K562 (cell line): Measurements from ENCODE around the gene RALGAPA2. TPM values are rescaled to one million over a fixed set of nuclear protein-coding genes. Genes with fewer than 3 reads are reported as not detected.

Experiments used
- ATAC-seq: fragments of 200-7000 bp; cut with Tn5 transposase; 3 replicates; pipeline ENCODE4 v1.9.1; 2020; ENCODE audit warnings: moderate library complexity
- BruUV-seq: library from RNA; stranded (reverse); fragments of 400-500 nt; replicated peaks from 2 replicates; lab custom pipeline; 2021; lab: Mats Ljungman, UMichigan
- CTCF ChIA-PET: fragments of 300-600 bp; formaldehyde crosslinking; extraction: SDS; loops from one replicate; lab custom pipeline; 2021; ENCODE audit warnings: low intra/inter-chr PET ratio; lab: Yijun Ruan, JAX
- POLR2A ChIA-PET: fragments of 300-600, 350-650 bp; sonication (Branson Sonifier 250); formaldehyde crosslinking; extraction: SDS; loops from one replicate; lab custom pipeline; 2021; ENCODE audit warnings: antibody characterized with exemption, inconsistent platforms; lab: Yijun Ruan, JAX
- DNase-seq, 4 experiments: peaks; one replicate each; pipeline versions ENCODE4 v3.0.0 to v3.0.0-alpha.2; 2011 to 2018; ENCODE audit warnings: low spot score in 3 of 4, mixed read lengths in 3 of 4; ENCODE audit errors: extremely low read depth in 1 of 4
- FAIRE-seq: peaks from 2 replicates; lab custom pipeline; 2011; peaks lifted over from hg19 to GRCh38; lab: Jason Lieb, UNC
- H2AFZ ChIP-seq: 2 replicates; pipeline ENCODE4 v1.6.0; 2011; ENCODE audit warnings: low read depth, low read length, control low read depth, inconsistent platforms
- H3K27ac ChIP-seq: fragments of 200-600 bp; 3 replicates; pipeline ENCODE4 v1.8.0; 2011; ENCODE audit warnings: low read depth, mild to moderate bottlenecking, control low read depth, inconsistent platforms, low read length, moderate library complexity, mixed read lengths; ENCODE audit errors: extremely low read depth
- H3K27me3 ChIP-seq, 2 experiments: fragments of 300-600 bp in 1 of 2; 2 replicates in 1 of 2; 3 replicates in 1 of 2; pipeline versions ENCODE4 v1.6.0 to v1.8.0; 2011; ENCODE audit warnings: inconsistent platforms in 2 of 2, low read length in 2 of 2, mild to moderate bottlenecking in 1 of 2, mixed read lengths in 1 of 2, moderate library complexity in 1 of 2; ENCODE audit not compliant: control insufficient read depth in 2 of 2, insufficient read depth in 2 of 2
- H3K36me3 ChIP-seq: fragments of 300-600 bp; 3 replicates; pipeline ENCODE4 v1.8.0; 2011; ENCODE audit warnings: mild to moderate bottlenecking, low read length, inconsistent platforms; ENCODE audit not compliant: control insufficient read depth, insufficient read depth
- H3K4me1 ChIP-seq, 2 experiments: fragments of 200-600 bp in 1 of 2; replicated peaks in 1 of 2; 2 replicates in 1 of 2; 3 replicates in 1 of 2; pipeline versions ENCODE4 v1.5.1 to v1.8.0; 2011; ENCODE audit warnings: inconsistent platforms in 2 of 2, low read length in 2 of 2, mild to moderate bottlenecking in 1 of 2, mixed read lengths in 1 of 2, moderate library complexity in 1 of 2; ENCODE audit not compliant: control insufficient read depth in 2 of 2, insufficient read depth in 2 of 2
- H3K4me2 ChIP-seq: 2 replicates; pipeline ENCODE4 v1.6.1; 2011; ENCODE audit warnings: low read length, control low read depth, inconsistent platforms, mixed read lengths; ENCODE audit not compliant: insufficient read depth
- H3K4me3 ChIP-seq: fragments of 200-600 bp; sonication (generic), shearing (Covaris generic); 2 replicates; pipeline ENCODE4 v1.5.1; 2016; ENCODE audit warnings: control low read depth, inconsistent platforms
- H3K79me2 ChIP-seq: fragments of 200-600 bp; 3 replicates; pipeline ENCODE4 v1.8.0; 2011; ENCODE audit warnings: low read length, inconsistent platforms; ENCODE audit not compliant: control insufficient read depth, insufficient read depth
- H3K9ac ChIP-seq, 2 experiments: 2 replicates each; pipeline versions ENCODE4 v1.6.0 to v1.6.1; 2011; ENCODE audit warnings: low read depth in 2 of 2, low read length in 2 of 2, control low read depth in 1 of 2, inconsistent platforms in 1 of 2, mild to moderate bottlenecking in 1 of 2, mixed read lengths in 1 of 2; ENCODE audit not compliant: insufficient read depth in 1 of 2
- H3K9me1 ChIP-seq: one replicate; pipeline ENCODE4 v1.6.0; 2011; ENCODE audit warnings: inconsistent platforms, mild to moderate bottlenecking, low read length, moderate library complexity; ENCODE audit not compliant: control insufficient read depth, insufficient read depth
- H3K9me3 ChIP-seq: replicated peaks from 2 replicates; pipeline ENCODE4 v1.5.1; 2011; ENCODE audit warnings: low read depth, low read length, inconsistent platforms; ENCODE audit not compliant: control insufficient read depth, insufficient read depth
- H4K20me1 ChIP-seq: replicated peaks from 2 replicates; pipeline ENCODE4 v1.6.1; 2011; ENCODE audit warnings: low read length, inconsistent platforms, mixed read lengths; ENCODE audit not compliant: control insufficient read depth, insufficient read depth
- BCOR ChIP-seq: fragments of 450-650 bp; IDR thresholded peaks from 2 replicates; pipeline ENCODE4 v1.6.1; 2016
- CAMTA2 ChIP-seq: fragments of 250-450 bp; sonication (Bioruptor Pico); conservative IDR thresholded peaks from 2 replicates; pipeline ENCODE4 v1.5.1; 2022
- CBFA2T3 ChIP-seq: fragments of 450-650 bp; IDR thresholded peaks from 2 replicates; pipeline ENCODE4 v1.6.1; 2017
- CREBBP ChIP-seq: IDR thresholded peaks from one replicate; pipeline ENCODE4 v1.6.1; 2012; ENCODE audit warnings: low read depth, mild to moderate bottlenecking, control low read depth, inconsistent platforms, low read length
- JUNB ChIP-seq: fragments of 450-650 bp; formaldehyde crosslinking; conservative IDR thresholded peaks from 2 replicates; pipeline ENCODE4 v1.4.0; 2020; ENCODE audit warnings: mild to moderate bottlenecking
- NR2C1 ChIP-seq, 2 experiments: fragments of 450-650 bp; IDR thresholded peaks; 2 replicates each; pipeline ENCODE4 v1.6.1; 2017; ENCODE audit warnings: mild to moderate bottlenecking in 2 of 2, antibody characterized with exemption in 1 of 2, inconsistent platforms in 1 of 2, missing compliant biosample characterization in 1 of 2, missing genetic modification characterization in 1 of 2
- PHF20 ChIP-seq: fragments of 450-650 bp; IDR thresholded peaks from 2 replicates; pipeline ENCODE4 v1.6.1; 2018; ENCODE audit not compliant: partially characterized antibody
- TRIM24 ChIP-seq, 2 experiments: fragments of 450-650 bp; IDR thresholded peaks; 2 replicates each; pipeline ENCODE4 v1.6.1; 2016
- ZNF12 ChIP-seq: sonication (generic); formaldehyde crosslinking; IDR thresholded peaks from 2 replicates; pipeline ENCODE4 v1.4.0; 2020; ENCODE audit warnings: mild to moderate bottlenecking, missing genetic modification reagents
- ZNF316 ChIP-seq: fragments of 450-650 bp; IDR thresholded peaks from 2 replicates; pipeline ENCODE4 v1.6.1; 2016
- ZNF408 ChIP-seq: fragments of 250-450 bp; sonication (Bioruptor Pico); IDR thresholded peaks from 2 replicates; pipeline ENCODE4 v1.4.0; 2020; ENCODE audit warnings: low read depth, mild to moderate bottlenecking, moderate library complexity
- ZNF785 ChIP-seq: fragments of 250-450 bp; sonication (Bioruptor Pico); IDR thresholded peaks from 2 replicates; pipeline ENCODE4 v1.4.0; 2020; ENCODE audit warnings: mild to moderate bottlenecking
- WGBS: fragments of 100-300 bp; shearing (Covaris generic); methylation state at CpG from one replicate; pipeline ENCODE4 v1.1.6; 2016; ENCODE audit warnings: low coverage, mixed read lengths; ENCODE audit not compliant: insufficient coverage; ENCODE audit errors: missing lambda C conversion rate; 5-methylcytosine and 5-hydroxymethylcytosine counted together
- in situ Hi-C: fragments of 300-500 bp; cut with MboI; formaldehyde crosslinking; loops from 4 replicates; pipeline ENCODE4 v1.15.0; 2018; ENCODE audit warnings: inconsistent platforms, mixed read lengths
- intact Hi-C: fragments of 100-400 bp; cut with micrococcal nuclease; formaldehyde crosslinking; loops from 2 replicates; pipeline ENCODE4 v1.14.2; 2022
- polyA plus RNA-seq, 8 experiments: library from polyadenylated mRNA; depleted of rRNA in 4 of 8; stranded (reverse) in 5 of 8; unstranded in 3 of 8; fragments of >200 nt; fragmentation: Nextera tagmentation in 2 of 8; fragmentation: Illumina TruSeq in 1 of 8; extraction: Ambion mirVana in 2 of 8; extraction: Trizol in 1 of 8; gene quantifications; 2 replicates each; pipeline versions ENCODE4 v1.2.1 to v1.2.3, GENCODE V29; 2011 to 2014; ENCODE audit warnings: inconsistent platforms in 1 of 8, missing spikeins in 1 of 8
- total RNA-seq, 7 experiments: library from RNA; depleted of rRNA in 6 of 7; stranded (reverse); fragments of >200 nt in 6 of 7; fragmentation: Illumina TruSeq in 2 of 7; extraction: Trizol in 2 of 7; gene quantifications; 2 replicates each; pipeline versions ENCODE4 v1.2.1 to v1.2.3, GENCODE V29; 2011 to 2021; ENCODE audit warnings: low replicate concordance in 1 of 7
- TF ChIP-seq, protein P1 (sequence below): sonication (generic); formaldehyde crosslinking; IDR thresholded peaks from 2 replicates; pipeline ENCODE4 v1.9.0; 2022; ENCODE audit warnings: mild to moderate bottlenecking, missing genetic modification reagents

The RALGAPA2 gene
- total and polyA plus RNA-seq, 9 of the 15 experiments (the other 6 are each of a cell fraction or from before 2014, with no cell fraction given): 0.35 to 2.7 (median 1.4) TPM

DNA sequence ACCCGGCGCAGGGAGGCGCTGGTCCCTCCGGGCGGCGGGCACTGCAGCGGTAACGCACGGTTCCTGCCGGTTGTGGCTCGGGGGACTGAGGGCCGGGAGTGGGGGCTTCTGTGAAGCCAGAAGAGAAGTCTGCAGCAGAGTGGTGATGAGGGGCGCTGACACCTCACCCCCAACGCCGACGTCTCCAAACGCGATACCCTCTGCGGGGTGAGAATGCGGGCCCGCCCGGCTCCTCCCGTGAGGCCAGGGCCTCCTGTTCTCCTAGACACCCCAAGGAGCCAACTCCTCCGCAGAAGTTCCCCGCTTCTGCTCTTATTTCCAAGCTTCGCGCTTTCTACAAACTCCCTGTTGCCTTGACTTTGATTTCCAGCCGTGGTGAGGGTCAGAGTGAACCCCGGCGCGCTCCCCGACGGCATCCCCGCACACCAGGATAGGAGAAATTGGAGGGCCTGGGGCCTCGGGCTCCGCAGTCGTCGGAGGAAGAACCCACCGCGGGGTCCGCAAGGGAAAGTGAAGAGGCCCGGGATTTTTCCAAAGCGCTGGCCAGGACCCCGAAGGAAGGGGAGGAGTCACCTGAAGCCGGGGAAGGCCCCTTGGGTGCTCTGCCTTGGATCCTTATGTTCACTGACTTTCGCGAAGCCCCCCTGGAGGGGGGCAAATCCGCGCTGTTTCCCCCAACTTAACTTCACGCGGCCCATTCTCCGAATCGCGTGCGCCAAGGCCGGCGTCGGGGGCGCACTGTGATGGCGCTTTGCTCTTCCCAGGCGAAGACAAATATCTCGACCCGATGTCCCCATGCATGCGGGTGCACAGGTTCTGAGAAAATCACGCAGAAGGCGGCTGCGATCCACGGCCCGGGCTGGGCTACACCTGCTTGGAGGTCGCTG, 347.6 kb downstream of the RALGAPA2 start (continued):
- TF ChIP-seq, protein P1, sequence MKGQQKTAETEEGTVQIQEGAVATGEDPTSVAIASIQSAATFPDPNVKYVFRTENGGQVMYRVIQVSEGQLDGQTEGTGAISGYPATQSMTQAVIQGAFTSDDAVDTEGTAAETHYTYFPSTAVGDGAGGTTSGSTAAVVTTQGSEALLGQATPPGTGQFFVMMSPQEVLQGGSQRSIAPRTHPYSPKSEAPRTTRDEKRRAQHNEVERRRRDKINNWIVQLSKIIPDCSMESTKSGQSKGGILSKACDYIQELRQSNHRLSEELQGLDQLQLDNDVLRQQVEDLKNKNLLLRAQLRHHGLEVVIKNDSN (CRISPR knock-in tag): no peak
- TF ChIP-seq ZNF316 (no peak), NR2C1 (IDR thresholded peaks at IDR 0.05) (no peak), NR2C1 (tag; IDR thresholded peaks at IDR 0.05) (no peak), TRIM24 (IDR thresholded peaks at IDR 0.05) (no peak), PHF20 (no peak), ZNF408 (CRISPR knock-in tag) (no peak), CREBBP (no peak)

DNA sequence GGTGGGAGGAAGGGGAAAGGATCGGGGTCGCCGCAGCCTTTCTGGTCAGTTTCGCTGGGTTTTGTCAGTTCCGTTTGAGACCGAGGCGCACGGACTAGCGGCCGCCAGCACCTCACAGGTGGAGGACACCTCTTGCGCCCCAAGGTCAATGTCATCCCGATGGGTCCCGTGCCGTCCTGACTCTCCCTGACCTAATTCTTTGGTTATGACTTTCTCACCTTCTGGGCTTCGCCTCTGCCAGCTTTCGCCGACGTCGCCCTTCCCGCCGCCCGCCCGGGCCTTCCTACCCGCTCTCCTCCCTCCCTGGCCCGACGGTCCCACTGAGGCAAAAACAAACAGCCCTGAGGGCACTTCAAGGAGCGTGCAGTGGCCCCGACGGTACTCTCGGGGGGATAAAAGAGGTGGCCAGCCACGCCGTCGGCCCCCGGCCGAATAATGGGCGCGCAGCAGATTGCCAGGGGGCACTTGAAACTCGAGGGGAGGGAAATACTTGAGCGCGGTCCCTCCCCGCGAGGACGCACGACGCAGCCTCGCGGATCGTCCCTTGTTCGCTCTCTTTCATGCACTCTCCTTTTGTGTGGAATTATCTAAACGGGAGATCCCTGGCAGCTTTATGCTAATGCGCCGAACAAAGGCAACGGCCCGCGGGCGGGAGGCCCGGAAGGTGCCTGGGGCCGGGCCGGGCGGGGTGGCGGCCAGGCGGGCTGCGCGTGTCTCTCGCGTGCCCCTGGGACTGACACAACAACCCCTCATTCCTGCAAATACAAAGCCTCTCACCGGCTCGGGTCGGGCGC, 348.4 kb downstream of the RALGAPA2 start:
- Histone ChIP-seq H3K4me1 (no peaks in the 10 kb centered on the region; a peak in 1 of 5 replicates), H3K4me2 (no peak overlapping the region), H3K9me3 (no peaks in the 10 kb centered on the region), H2AFZ (no peak overlapping the region), H3K9ac (no peak overlapping the region), H3K9me1 (no peaks in the 10 kb centered on the region), H4K20me1 (no peaks in the 10 kb centered on the region), H3K27me3 (peaks cover 0 to 16% of the 10 kb centered on the region in 2 experiments; a peak in 2 of 5 replicates), H3K4me3 (no peak overlapping the region), H3K79me2 (no peaks in the 10 kb centered on the region), H3K36me3 (no peaks in the 10 kb centered on the region), H3K27ac (no peak overlapping the region)
- BruUV-seq: no TSS peak
- 4% methylated on average over 9 of the region's 70 CpGs for WGBS
- CTCF ChIA-PET: no interaction called here
- DNase-seq: no peak
- in situ Hi-C loops (no loop called here), intact Hi-C loops (no loop called here)
- no peak for ATAC-seq
- POLR2A ChIA-PET: no interaction called here
- no peak for FAIRE-seq
- no peak for TF ChIP-seq ZNF785 (CRISPR knock-in tag)
- TF ChIP-seq CBFA2T3: no peak
- TF ChIP-seq CAMTA2: no peak
- TF ChIP-seq JUNB (CRISPR knock-in tag): no peak
- TF ChIP-seq CREBBP: no peak
- TF ChIP-seq ZNF12 (CRISPR knock-in tag): no peak
- TF ChIP-seq BCOR: no peak
